LNCAP (cell line): ENCODE measurements around the gene GALNT9.

Experiments used
- CTCF ChIP-seq: fragments of 450-650 bp; IDR thresholded peaks from 2 replicates; pipeline ENCODE4 v1.5.1; 2017; ENCODE audit warnings: mild to moderate bottlenecking

GALNT9 gene

GRCh38 chr12:132291402-132292175, 37.8 kb downstream of the GALNT9 start:
- TF ChIP-seq CTCF, result no peak

- no peak for TF ChIP-seq CTCF
These were observed 39.2 kb downstream of the GALNT9 start for GRCh38 chr12:132290203-132290540.

GRCh38 chr12:132289356-132290202, 39.8 kb downstream of the GALNT9 start:
- TF ChIP-seq CTCF, result no peak

- TF ChIP-seq CTCF, result no peak
These were observed 40.7 kb downstream of the GALNT9 start for GRCh38 chr12:132288516-132289215.

GRCh38 chr12:132287391-132288238, 41.8 kb downstream of the GALNT9 start:
- TF ChIP-seq CTCF, result no peak

GRCh38 chr12:132286912-132287311, 42.5 kb downstream of the GALNT9 start:
- no peak for TF ChIP-seq CTCF
